Esophagus squamous epithelium (tissue), 5 donors: ENCODE measurements around the gene BMP7. TPM values are rescaled to one million over a fixed set of nuclear protein-coding genes. Genes with fewer than 3 reads are reported as not detected.

Experiments
- DNase-seq: peaks from one replicate; lab custom pipeline; 2025; lab: John Stamatoyannopoulos, UW
- H3K27ac ChIP-seq, 4 donors: fragments of 200-600 bp; sonication (generic); one replicate each; pipeline ENCODE4 v1.5.1; 2016 to 2019; ENCODE audit warnings: mild to moderate bottlenecking in 1 of 4
- H3K27me3 ChIP-seq, 4 donors: fragments of 200-600 bp; sonication (generic); 1 replicate in 3 of 4; 2 replicates in 1 of 4; pipeline versions ENCODE4 v1.5.1 to v1.6.0; 2017 to 2021; ENCODE audit warnings: antibody characterized with exemption in 1 of 4
- H3K36me3 ChIP-seq, 3 donors: fragments of 200-600 bp; sonication (generic); one replicate each; pipeline ENCODE4 v1.5.1; 2016 to 2019
- H3K4me1 ChIP-seq, 3 donors: fragments of 200-600 bp; sonication (generic); one replicate each; pipeline ENCODE4 v1.5.1; 2017 to 2019
- H3K4me3 ChIP-seq, 4 donors: fragments of 200-600 bp; sonication (generic); 1 replicate in 3 of 4; 2 replicates in 1 of 4; pipeline ENCODE4 v1.5.1; 2016 to 2019; ENCODE audit warnings: mild to moderate bottlenecking in 2 of 4, moderate library complexity in 1 of 4
- H3K9me3 ChIP-seq, 3 donors: fragments of 200-600 bp; sonication (generic); one replicate each; pipeline ENCODE4 v1.5.1; 2016 to 2019
- POLR2A ChIP-seq, 4 donors: fragments of 450-650 bp; IDR thresholded peaks; one replicate each; pipeline ENCODE4 v1.6.1; 2017; ENCODE audit warnings: antibody characterized with exemption in 4 of 4, mild to moderate bottlenecking in 4 of 4, moderate library complexity in 3 of 4
- WGBS, 2 donors: methylation state at CpG; one replicate each; pipeline ENCODE4 v1.1.5; 2018; 5-methylcytosine and 5-hydroxymethylcytosine counted together
- intact Hi-C: fragments of 100-400 bp; cut with DNase I; formaldehyde crosslinking; loops from one replicate; pipeline ENCODE4 v1.15.0; 2022
- total RNA-seq, 4 donors: library from RNA; depleted of rRNA; stranded (reverse); fragments of >200 nt; gene quantifications; one replicate each; pipeline ENCODE4 v1.1.0, GENCODE V29; 2016
- TF ChIP-seq, protein P1 (sequence below), 6 experiments: fragments of 450-650 bp in 4 of 6; fragments of 200-600 bp in 2 of 6; sonication (generic) in 2 of 6; IDR thresholded peaks; one replicate each; pipeline ENCODE4 v1.5.1; 2016 to 2019; ENCODE audit warnings: antibody characterized with exemption in 6 of 6, mild to moderate bottlenecking in 4 of 6, moderate library complexity in 4 of 6
- donor health status: DM: yes; HTN: yes; CAD: no.

BMP7 gene
- total RNA-seq, 4 donors from 2014 or later: 21.8 to 59.8 (median 35.1) TPM

DNA sequence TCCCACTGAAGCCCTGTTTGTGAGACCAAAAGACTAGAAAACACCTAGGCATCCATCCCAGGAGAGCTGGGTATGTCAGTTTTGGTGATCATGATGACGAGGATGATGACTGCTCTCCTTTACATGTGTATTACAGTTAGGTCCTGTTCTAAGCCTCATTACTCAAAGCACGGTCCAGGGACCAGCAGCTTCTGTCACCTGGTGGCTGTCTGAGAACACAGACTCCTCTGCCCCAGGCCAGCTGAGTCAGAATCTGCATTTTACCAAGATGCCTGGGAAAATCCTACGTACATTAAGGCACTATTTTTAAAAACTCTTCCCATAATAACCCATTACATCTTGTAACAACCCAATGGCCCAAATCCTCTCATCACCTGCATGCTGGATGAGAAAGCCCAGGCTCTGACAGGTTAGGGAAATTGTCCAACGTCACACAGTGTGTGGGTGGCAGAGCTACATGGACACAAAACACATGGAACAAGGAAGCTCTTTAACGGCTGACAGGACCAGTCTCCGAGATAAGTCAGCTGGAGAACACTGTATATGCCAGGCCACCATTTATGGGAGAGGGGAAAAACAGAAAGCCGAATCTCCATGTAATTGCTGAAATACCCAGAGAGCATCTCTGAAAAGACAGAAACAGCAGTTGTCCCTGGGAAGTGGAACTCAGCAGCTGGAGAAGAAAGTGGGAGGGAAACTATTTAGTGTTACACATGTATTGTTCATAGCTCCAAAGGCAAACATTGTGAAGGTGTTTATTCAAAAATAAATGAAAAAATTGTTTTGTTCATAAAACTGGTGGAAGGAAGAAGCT is 65.4 kb downstream of the BMP7 start:
- Histone ChIP-seq H3K4me3 (no peak overlapping the region), H3K9me3 (no peaks in the 10 kb centered on the region), H3K36me3 (peaks cover 0 to 52% (median 0%) of the 10 kb centered on the region in 3 donors), H3K4me1 (peaks cover 6 to 20% (median 9%) of the 10 kb centered on the region in 3 donors), H3K27ac (no peak overlapping the region), H3K27me3 (peaks cover 0 to 39% (median 0%) of the 10 kb centered on the region in 4 donors)
- TF ChIP-seq POLR2A (IDR thresholded peaks at IDR 0.05): no peak
- TF ChIP-seq, protein P1, sequence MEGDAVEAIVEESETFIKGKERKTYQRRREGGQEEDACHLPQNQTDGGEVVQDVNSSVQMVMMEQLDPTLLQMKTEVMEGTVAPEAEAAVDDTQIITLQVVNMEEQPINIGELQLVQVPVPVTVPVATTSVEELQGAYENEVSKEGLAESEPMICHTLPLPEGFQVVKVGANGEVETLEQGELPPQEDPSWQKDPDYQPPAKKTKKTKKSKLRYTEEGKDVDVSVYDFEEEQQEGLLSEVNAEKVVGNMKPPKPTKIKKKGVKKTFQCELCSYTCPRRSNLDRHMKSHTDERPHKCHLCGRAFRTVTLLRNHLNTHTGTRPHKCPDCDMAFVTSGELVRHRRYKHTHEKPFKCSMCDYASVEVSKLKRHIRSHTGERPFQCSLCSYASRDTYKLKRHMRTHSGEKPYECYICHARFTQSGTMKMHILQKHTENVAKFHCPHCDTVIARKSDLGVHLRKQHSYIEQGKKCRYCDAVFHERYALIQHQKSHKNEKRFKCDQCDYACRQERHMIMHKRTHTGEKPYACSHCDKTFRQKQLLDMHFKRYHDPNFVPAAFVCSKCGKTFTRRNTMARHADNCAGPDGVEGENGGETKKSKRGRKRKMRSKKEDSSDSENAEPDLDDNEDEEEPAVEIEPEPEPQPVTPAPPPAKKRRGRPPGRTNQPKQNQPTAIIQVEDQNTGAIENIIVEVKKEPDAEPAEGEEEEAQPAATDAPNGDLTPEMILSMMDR (IDR thresholded peaks at IDR 0.05): no peak
- 51 to 56% methylated on average over 6 to 7 of the region's 7 CpGs for WGBS, 2 donors
- intact Hi-C loops: no loop called here
- DNase-seq: no peak

DNA sequence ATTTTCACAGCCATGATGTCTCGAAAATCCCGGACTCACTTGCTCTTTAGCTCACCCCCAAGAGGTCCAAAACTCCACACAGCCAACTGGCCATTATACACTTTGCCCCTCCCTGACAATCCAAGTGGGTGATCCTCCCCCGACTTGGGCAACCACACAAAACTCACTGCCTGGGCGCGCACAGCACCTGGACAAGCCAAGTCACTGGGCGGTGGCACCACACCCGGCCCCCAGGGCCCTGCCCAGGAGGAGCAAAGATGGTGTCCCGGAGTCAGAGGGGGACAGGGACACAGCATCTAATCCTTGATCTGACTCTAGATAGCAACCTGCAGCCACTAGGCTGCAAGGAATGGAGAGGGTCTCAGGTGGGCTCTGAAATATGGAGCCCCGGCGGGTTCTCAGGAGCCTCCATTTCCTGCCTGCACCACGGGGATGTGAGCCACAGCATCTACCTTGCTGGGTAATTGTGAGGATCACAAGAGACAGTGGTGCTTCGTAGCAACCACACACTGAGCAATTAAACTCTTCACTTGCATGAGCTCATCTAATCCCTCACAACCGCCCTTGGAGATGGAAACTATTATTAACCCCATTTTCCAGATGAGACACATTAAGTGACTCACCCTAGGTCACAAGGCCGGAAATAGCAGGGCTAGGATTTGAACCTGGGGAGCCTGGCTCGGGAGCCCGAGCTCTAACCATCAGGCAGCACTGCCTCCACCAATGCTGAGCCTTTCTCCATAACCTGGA is 66.6 kb downstream of the BMP7 start:
- intact Hi-C loops: no loop called here
- peaks cover 0 to 63% (median 0%) of the 10 kb centered on the region in 3 donors for H3K36me3 ChIP-seq
- WGBS, 2 donors: 61 to 70% methylated on average over 10 to 11 of the region's 16 CpGs
- no peaks in the 10 kb centered on the region for H3K9me3 ChIP-seq
- H3K4me3 ChIP-seq: no peak overlapping the region
- no peak overlapping the region for H3K27ac ChIP-seq
- TF ChIP-seq POLR2A (IDR thresholded peaks at IDR 0.05): no peak
- TF ChIP-seq, protein P1 (IDR thresholded peaks at IDR 0.05): no peak
- DNase-seq: no peak
- peaks cover 0 to 22% (median 3%) of the 10 kb centered on the region in 3 donors for H3K4me1 ChIP-seq
- H3K27me3 ChIP-seq: peaks cover 0 to 43% (median 0%) of the 10 kb centered on the region in 4 donors

DNA sequence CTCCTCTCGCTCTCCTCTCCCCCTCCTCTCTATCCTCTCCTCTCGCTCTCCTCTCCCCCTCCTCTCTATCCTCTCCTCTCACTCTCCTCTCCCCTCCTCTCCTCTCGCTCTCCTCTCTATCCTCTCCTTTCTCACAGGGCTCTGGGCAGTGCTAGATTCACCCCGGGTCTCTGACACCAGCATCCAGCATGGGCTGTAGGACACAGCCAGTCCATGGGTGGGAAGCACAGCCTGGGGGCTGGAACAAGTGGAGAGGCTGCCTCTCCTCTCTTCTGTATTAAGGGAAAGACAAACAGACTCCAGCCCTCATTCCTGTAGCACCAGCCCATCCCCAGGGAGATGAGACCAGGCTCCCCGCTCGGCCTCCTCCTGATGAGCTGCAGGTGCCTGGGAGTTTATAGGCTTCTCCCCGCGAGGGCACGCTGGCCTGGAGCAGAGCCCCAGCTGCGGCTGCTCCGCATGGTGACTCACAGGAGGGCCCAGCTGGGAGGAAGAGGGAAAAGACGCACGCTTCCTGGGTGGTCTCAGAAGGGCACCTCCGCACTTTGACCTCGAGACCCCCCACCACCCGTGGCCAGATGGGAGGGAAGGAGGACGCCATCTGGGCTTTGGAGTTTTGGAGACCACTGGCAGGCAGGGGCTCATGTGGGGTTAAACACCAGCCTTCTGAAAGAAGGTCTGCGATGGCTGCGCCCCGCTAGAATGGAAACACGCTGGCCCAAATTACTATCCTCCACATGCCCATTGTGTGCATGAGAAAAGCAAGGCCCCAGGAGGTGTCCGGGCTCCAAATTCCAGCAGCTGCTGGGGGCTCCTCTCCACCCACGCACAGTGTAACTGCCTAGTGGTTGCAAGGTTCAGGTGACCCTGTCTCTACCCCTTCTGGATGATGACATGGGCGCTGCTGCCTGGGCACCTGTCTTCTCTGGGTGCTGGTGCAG is 68.0 kb downstream of the BMP7 start:
- DNase-seq: no peak
- intact Hi-C loops: no loop called here
- no peak for TF ChIP-seq POLR2A (IDR thresholded peaks at IDR 0.05)
- TF ChIP-seq, protein P1 (IDR thresholded peaks at IDR 0.05): no peak
- Histone ChIP-seq H3K4me1 (peaks cover 0 to 22% (median 3%) of the 10 kb centered on the region in 3 donors), H3K4me3 (no peak overlapping the region), H3K27me3 (peaks cover 0 to 43% (median 0%) of the 10 kb centered on the region in 4 donors), H3K27ac (no peak overlapping the region), H3K36me3 (peaks cover 0 to 78% (median 0%) of the 10 kb centered on the region in 3 donors), H3K9me3 (no peaks in the 10 kb centered on the region)
- WGBS, 2 donors: 82 to 95% methylated on average over 7 to 10 of the region's 24 CpGs

DNA sequence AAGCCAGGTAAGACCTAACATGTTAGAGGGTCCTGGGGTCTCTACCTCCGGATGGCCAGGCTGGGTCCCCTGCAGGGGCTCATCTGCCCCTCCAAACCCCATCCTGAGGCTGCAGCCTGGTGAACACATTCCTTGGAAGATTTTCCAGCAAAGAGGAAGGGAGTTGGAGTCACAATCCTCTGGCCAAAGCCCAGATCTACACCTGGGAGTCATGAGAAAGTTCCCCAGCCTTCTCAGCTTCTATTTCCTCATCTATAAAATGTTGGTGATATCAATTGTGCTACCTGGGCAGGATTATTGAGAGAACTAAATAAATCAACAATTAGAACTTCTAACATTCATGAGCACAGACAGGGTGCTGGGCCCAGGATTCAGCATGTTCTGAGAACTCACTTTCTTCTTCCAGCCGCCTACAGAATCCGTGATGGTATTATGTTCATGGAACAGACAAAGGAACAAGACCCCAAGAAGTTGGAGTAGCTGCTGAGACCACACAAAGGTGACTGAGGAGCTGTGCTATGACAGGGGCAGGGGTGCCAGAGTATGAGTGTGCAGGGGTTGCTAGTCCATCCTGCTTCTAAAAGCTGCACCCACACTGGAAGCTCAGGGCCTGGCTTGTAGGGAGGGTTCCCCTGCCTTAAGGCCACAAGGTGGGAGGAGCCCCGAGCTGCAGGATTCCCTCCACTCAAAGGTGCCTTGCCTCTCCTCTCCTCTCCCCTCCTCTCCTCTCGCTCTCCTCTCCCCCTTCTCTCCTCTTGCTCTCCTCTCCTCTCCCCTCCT is 68.9 kb downstream of the BMP7 start:
- H3K36me3 ChIP-seq: peaks cover 0 to 82% (median 0%) of the 10 kb centered on the region in 3 donors
- H3K4me3 ChIP-seq: no peak overlapping the region
- intact Hi-C loops: no loop called here
- peaks cover 0 to 43% (median 0%) of the 10 kb centered on the region in 4 donors for H3K27me3 ChIP-seq
- WGBS, 2 donors: 66 to 76% methylated on average over 4 of the region's 5 CpGs
- H3K27ac ChIP-seq: no peak overlapping the region
- H3K9me3 ChIP-seq: no peaks in the 10 kb centered on the region
- DNase-seq: no peak
- TF ChIP-seq POLR2A (IDR thresholded peaks at IDR 0.05): no peak
- TF ChIP-seq, protein P1 (IDR thresholded peaks at IDR 0.05): no peak
- H3K4me1 ChIP-seq: peaks cover 0 to 22% (median 3%) of the 10 kb centered on the region in 3 donors
